GM12875 (cell line): Measurements from ENCODE around the gene USP3.

Experiments used
- H3K4me3 ChIP-seq: one replicate; pipeline ENCODE4 v1.5.1; 2011; ENCODE audit warnings: low read depth, low read length, control low read depth
- TF ChIP-seq, protein P1 (sequence below): IDR thresholded peaks from 2 replicates; pipeline ENCODE4 v1.5.1; 2011; ENCODE audit warnings: low read depth, mild to moderate bottlenecking, control low read depth, inconsistent platforms, low read length, moderate library complexity, borderline replicate concordance; ENCODE audit not compliant: insufficient read depth

The USP3 gene

DNA sequence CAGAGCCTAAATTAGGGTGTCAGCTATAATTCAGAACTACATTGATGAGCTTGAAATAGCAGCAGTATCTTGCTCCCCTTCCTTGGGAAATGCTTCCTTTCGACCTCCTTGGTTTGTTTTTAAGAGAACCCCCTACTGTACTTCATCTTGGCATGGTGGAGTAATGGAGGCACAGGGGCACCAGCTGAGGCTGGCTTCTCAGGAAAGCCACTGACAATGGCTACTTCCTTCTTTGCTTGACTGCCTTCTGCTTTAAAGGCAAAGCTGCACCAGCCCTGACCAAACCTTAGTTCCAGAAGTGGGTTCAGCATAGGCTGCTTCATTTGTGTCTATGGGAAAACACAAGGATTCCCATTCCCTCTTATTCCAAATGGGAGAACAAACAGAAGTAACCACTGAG is 91.3 kb downstream of the USP3 start:
- TF ChIP-seq, protein P1, sequence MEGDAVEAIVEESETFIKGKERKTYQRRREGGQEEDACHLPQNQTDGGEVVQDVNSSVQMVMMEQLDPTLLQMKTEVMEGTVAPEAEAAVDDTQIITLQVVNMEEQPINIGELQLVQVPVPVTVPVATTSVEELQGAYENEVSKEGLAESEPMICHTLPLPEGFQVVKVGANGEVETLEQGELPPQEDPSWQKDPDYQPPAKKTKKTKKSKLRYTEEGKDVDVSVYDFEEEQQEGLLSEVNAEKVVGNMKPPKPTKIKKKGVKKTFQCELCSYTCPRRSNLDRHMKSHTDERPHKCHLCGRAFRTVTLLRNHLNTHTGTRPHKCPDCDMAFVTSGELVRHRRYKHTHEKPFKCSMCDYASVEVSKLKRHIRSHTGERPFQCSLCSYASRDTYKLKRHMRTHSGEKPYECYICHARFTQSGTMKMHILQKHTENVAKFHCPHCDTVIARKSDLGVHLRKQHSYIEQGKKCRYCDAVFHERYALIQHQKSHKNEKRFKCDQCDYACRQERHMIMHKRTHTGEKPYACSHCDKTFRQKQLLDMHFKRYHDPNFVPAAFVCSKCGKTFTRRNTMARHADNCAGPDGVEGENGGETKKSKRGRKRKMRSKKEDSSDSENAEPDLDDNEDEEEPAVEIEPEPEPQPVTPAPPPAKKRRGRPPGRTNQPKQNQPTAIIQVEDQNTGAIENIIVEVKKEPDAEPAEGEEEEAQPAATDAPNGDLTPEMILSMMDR: no peak
- H3K4me3 ChIP-seq: no peak overlapping the region

DNA sequence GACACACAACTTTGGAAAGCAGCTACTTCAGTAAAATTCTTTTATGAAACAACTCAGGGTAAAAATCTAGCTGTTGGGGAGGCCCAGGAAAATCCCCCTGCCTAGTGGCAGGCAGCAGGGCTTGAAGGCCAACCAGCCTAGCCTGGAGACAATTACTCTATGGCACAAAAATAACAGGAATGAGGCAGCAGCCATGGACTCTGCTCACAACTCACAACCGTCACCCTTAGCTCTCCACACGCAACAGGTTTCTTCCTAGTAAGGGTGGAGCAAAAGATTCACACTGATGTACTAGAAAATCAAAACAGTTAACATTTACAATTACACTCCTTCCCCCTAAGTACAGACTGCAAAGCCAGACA is 92.3 kb downstream of the USP3 start:
- TF ChIP-seq, protein P1: no peak
- no peak overlapping the region for H3K4me3 ChIP-seq

DNA sequence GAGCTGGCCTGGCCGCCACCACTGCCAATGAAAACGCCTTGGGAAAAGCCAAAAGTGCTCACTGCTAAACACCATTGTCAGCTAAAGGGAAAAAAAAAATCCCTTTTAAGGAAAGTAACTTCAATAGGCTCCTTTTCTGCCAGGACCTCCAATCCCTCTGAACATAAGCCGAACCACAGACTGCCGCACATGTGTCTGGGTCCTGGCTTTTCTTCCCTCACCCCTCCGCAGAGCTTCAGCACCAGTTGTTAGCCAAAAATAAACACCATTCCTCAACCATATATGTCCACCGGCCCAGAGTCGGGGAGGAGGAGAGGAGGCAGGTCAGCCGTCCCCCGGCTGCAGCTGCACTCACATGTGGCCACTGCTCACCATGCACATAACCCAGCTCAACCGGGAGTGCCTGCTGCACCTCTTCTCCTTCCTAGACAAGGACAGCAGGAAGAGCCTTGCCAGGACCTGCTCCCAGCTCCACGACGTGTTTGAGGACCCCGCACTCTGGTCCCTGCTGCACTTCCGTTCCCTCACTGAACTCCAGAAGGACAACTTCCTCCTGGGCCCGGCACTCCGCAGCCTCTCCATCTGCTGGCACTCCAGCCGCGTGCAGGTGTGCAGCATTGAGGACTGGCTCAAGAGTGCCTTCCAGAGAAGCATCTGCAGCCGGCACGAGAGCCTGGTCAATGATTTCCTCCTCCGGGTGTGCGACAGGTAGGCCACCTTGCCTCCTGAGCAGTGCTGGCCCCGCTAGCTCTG is 92.8 kb downstream of the USP3 start, which contains the start of gene FBXL22:
Gene FBXL22 (plus strand): TSS at position 350 of the 753 bp plus-strand sequence. CDS start 6 bp downstream, at position 356.
- TF ChIP-seq, protein P1: no peak
- no peak within 1 kb of the TSS for H3K4me3 ChIP-seq

DNA sequence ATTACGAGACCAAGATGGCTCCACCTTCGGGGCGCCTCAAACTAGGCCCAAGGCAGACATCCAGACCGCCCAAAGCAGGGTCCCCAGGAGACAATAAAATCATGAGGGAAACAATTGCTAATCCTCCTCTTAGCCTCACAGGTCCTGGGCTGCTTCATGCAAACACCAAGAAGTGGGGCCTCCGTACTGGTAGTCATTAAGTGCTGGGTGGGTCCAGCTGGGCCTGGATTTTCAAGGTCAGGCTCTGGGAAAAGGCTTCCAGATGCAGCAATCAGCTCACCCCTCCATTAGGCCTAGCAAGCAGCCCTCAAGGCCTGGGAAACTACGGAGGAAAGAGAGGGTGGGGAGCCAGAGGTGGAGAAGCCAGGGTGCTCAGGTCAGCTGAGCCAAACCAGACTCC is 93.4 kb downstream of the USP3 start:
- TF ChIP-seq, protein P1: no peak
- no peak overlapping the region for H3K4me3 ChIP-seq

DNA sequence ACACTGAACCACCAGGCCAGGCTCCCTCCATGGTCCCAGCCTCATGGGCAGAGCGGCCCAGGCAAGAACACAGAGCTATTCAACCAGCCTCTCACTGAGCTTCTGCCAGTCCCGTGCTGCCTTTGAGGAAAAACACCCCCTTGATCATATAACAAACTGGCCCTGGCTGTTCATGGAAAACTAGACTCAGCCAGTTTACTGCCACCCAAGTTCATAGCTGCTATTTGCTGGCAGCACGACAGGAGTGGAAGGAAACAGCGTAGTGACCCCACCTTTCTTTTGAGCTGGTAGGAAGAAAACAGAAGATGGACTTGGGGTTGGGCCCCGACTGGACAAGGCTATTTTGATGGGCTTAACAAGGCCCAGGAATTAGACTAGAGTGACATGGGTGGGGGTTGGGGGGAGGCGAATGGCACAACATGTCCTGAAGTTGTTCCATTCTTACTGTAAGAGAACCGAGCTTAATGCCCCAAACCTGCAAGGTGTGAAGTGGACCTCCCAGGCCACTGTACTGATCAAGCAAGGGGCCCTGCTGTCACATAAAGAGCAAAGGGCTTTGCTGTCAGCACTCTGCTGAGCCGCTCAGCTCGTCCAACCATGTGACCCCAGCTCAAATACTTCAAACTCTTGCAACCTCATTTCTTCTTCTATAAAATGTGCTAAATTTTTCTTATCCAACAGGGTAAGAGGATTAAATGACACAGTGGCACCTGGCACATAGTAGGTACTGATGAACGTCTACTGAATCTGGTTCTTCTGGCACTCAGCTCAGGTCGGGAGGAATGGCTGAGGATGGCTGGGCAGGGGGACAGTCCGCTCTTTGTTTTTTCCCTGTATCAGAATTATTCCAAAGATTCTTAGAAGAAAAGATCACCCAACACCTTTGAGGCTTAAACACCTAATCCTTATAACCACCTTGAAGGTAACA is 94.3 kb downstream of the USP3 start:
- H3K4me3 ChIP-seq: no peak overlapping the region
- TF ChIP-seq, protein P1: no peak

DNA sequence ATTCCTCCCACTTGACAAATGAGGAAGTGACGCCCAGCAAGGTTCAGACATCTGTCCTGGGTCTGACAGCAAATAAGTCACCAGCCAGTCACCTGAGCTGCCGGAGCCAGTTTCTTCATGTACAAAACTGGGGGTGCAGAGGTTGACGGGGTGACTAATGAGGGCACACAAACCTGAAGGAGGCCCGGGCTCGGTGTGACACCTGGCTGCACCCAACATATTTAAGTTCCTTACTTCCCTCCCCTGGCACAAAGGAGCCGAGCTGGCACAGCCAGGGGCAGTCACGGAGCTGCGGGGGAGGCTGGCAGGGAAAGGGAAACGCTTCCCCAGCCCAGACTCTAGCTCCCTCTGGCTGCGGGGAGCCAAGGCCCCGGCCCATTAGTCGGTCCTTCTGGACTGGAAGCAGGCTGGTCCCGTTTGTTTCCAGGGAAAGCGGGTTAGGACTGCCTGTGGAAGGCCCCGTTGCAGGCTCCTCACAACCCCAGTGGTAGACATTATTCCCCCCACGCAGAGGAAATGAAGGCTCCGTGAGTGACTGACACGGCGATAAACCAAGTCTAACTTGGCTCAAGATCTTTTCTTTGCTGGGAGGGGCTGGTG is 95.1 kb downstream of the USP3 start:
- peak overlapping the region; percentile 79 for H3K4me3 ChIP-seq
- TF ChIP-seq, protein P1: peak; percentile 44; the same call in 1 of the 2 replicates
